Vagina (tissue), 2 donors: ENCODE results near the gene KCNT2. TPM values are rescaled to one million over a fixed set of nuclear protein-coding genes. Genes with fewer than 3 reads are reported as not detected.
"Not testable (repeated sequence)": the region's sequence is repeated elsewhere in the genome, so short reads cannot be mapped to it uniquely, and the experiment has no call there.

Experiments
- DNase-seq, 2 donors: peaks; one replicate each; pipeline ENCODE4 v3.0.0-alpha.2; 2017; ENCODE audit errors: extremely low spot score in 2 of 2
- H3K27ac ChIP-seq: fragments of 200-600 bp; sonication (generic); one replicate; pipeline ENCODE4 v1.5.1; 2019
- H3K27me3 ChIP-seq: fragments of 200-600 bp; sonication (generic); one replicate; pipeline ENCODE4 v1.5.1; 2019
- H3K36me3 ChIP-seq, 2 donors: fragments of 200-600 bp; sonication (generic); one replicate each; pipeline ENCODE4 v1.5.1; 2017 to 2019
- H3K4me1 ChIP-seq: fragments of 200-600 bp; sonication (generic); one replicate; pipeline ENCODE4 v1.5.1; 2019
- H3K4me3 ChIP-seq, 2 donors: fragments of 200-600 bp; sonication (generic); 1 replicate in 1 of 2; 2 replicates in 1 of 2; pipeline ENCODE4 v1.5.1; 2016 to 2019
- H3K9me3 ChIP-seq: fragments of 200-600 bp; sonication (generic); one replicate; pipeline ENCODE4 v1.5.1; 2019
- POLR2A ChIP-seq, 2 donors: fragments of 450-650 bp; IDR thresholded peaks; one replicate each; pipeline ENCODE4 v1.6.1; 2017; ENCODE audit warnings: antibody characterized with exemption in 2 of 2, mild to moderate bottlenecking in 2 of 2, moderate library complexity in 2 of 2
- POLR2AphosphoS5 ChIP-seq, 2 donors: sonication (generic); formaldehyde crosslinking; IDR thresholded peaks; one replicate each; pipeline ENCODE4 v1.9.0; 2017; ENCODE audit warnings: antibody characterized with exemption in 2 of 2, mild to moderate bottlenecking in 2 of 2, low read depth in 1 of 2; ENCODE audit not compliant: insufficient read depth in 1 of 2
- intact Hi-C: fragments of 100-400 bp; cut with DNase I; formaldehyde crosslinking; loops from one replicate; pipeline ENCODE4 v1.15.1; 2023
- total RNA-seq: library from RNA; depleted of rRNA; stranded (reverse); fragments of >200 nt; gene quantifications from one replicate; pipeline ENCODE4 v1.2.3, GENCODE V29; 2016
- TF ChIP-seq, protein P1 (sequence below), 3 experiments: fragments of 450-650 bp in 2 of 3; fragments of 200-600 bp in 1 of 3; sonication (generic) in 1 of 3; IDR thresholded peaks; one replicate each; pipeline ENCODE4 v1.5.1; 2017 to 2019; ENCODE audit warnings: antibody characterized with exemption in 3 of 3, mild to moderate bottlenecking in 2 of 3, moderate library complexity in 2 of 3

KCNT2 gene
- total RNA-seq, 1 donor from 2014 or later: 1.2 TPM

DNA sequence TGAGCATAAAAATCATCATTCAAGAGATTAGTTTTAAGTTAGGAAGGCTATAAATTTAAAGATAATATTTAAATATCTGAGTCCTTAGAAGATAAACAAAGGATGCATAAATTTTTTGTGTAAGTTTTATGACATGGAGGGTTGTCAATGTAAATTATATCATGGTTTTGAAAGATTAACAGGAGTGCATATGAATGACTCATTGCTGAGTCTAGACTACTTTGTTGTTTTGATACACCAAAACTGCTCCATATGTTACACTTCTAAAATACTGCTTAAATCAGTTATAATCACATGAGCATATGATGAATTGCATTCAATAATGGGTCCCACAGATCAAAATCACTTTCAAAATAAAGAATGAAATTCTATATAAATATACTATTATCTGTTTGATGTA is 312.5 kb downstream of the KCNT2 start:
- no peak overlapping the region for H3K27ac ChIP-seq
- H3K27me3 ChIP-seq: no peaks in the 10 kb centered on the region

GRCh38 chr1:196278816-196279215 is 329.4 kb downstream of the KCNT2 start:
- no peak overlapping the region for H3K4me3 ChIP-seq
- no peaks in the 10 kb centered on the region for H3K36me3 ChIP-seq
- H3K4me1 ChIP-seq: no peaks in the 10 kb centered on the region
- H3K27me3 ChIP-seq: no peaks in the 10 kb centered on the region
- no peaks in the 10 kb centered on the region for H3K9me3 ChIP-seq
- no peak for DNase-seq
- TF ChIP-seq, protein P1, sequence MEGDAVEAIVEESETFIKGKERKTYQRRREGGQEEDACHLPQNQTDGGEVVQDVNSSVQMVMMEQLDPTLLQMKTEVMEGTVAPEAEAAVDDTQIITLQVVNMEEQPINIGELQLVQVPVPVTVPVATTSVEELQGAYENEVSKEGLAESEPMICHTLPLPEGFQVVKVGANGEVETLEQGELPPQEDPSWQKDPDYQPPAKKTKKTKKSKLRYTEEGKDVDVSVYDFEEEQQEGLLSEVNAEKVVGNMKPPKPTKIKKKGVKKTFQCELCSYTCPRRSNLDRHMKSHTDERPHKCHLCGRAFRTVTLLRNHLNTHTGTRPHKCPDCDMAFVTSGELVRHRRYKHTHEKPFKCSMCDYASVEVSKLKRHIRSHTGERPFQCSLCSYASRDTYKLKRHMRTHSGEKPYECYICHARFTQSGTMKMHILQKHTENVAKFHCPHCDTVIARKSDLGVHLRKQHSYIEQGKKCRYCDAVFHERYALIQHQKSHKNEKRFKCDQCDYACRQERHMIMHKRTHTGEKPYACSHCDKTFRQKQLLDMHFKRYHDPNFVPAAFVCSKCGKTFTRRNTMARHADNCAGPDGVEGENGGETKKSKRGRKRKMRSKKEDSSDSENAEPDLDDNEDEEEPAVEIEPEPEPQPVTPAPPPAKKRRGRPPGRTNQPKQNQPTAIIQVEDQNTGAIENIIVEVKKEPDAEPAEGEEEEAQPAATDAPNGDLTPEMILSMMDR (IDR thresholded peaks at IDR 0.05): no peak
- TF ChIP-seq POLR2A (IDR thresholded peaks at IDR 0.05) (no peak), POLR2AphosphoS5 (IDR thresholded peaks at IDR 0.05; ENCODE audit: insufficient read depth in 1 of 2, low read depth in 1 of 2) (no peak)
- no peak overlapping the region for H3K27ac ChIP-seq
- intact Hi-C loops: no loop called here

More for the DNA sequence above, 312.5 kb downstream of the KCNT2 start:
- no peaks in the 10 kb centered on the region for H3K9me3 ChIP-seq
- intact Hi-C loops: no loop called here
- H3K36me3 ChIP-seq: no peaks in the 10 kb centered on the region
- TF ChIP-seq POLR2A (IDR thresholded peaks at IDR 0.05) (no peak), POLR2AphosphoS5 (IDR thresholded peaks at IDR 0.05; ENCODE audit: insufficient read depth in 1 of 2, low read depth in 1 of 2) (no peak)
- TF ChIP-seq, protein P1 (IDR thresholded peaks at IDR 0.05): no peak
- H3K4me3 ChIP-seq: no peak overlapping the region
- no peaks in the 10 kb centered on the region for H3K4me1 ChIP-seq
- DNase-seq: no peak

DNA sequence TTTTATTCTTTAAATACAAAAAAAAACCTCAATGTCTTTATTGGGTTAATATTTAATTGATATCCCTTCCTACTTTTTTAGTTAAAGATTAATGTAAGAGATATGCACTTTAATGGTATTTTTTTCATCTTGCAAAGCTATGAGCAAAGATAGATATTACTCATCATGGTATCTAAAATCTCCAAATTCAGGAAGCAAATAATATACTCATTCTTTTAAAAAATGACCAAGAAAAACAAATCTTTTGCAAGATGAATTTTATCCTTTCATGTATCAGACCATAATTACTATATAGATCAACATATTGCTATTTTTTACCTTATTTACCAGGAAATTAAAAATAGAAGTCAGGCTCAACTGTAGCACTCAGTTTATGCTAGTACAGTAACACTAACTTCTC is 330.4 kb downstream of the KCNT2 start:
- Histone ChIP-seq H3K4me1 (no peaks in the 10 kb centered on the region), H3K27me3 (no peaks in the 10 kb centered on the region), H3K4me3 (no peak overlapping the region), H3K27ac (no peak overlapping the region), H3K9me3 (no peaks in the 10 kb centered on the region), H3K36me3 (no peaks in the 10 kb centered on the region)
- intact Hi-C loops: no loop called here
- TF ChIP-seq, protein P1 (IDR thresholded peaks at IDR 0.05): no peak
- TF ChIP-seq POLR2A (IDR thresholded peaks at IDR 0.05): no peak
- TF ChIP-seq POLR2AphosphoS5 (IDR thresholded peaks at IDR 0.05; ENCODE audit: insufficient read depth in 1 of 2, low read depth in 1 of 2): no peak
- no peak for DNase-seq

- Histone ChIP-seq H3K9me3 (no peaks in the 10 kb centered on the region), H3K4me1 (no peaks in the 10 kb centered on the region), H3K27me3 (no peaks in the 10 kb centered on the region), H3K4me3 (no peak overlapping the region), H3K27ac (no peak overlapping the region), H3K36me3 (no peaks in the 10 kb centered on the region)
- TF ChIP-seq POLR2AphosphoS5 (IDR thresholded peaks at IDR 0.05; ENCODE audit: insufficient read depth in 1 of 2, low read depth in 1 of 2) (no peak), POLR2A (IDR thresholded peaks at IDR 0.05) (no peak)
- TF ChIP-seq, protein P1 (IDR thresholded peaks at IDR 0.05): no peak
- no peak for DNase-seq
- intact Hi-C loops: no loop called here
Measured at GRCh38 chr1:196271212-196271947, 336.9 kb downstream of the KCNT2 start.

DNA sequence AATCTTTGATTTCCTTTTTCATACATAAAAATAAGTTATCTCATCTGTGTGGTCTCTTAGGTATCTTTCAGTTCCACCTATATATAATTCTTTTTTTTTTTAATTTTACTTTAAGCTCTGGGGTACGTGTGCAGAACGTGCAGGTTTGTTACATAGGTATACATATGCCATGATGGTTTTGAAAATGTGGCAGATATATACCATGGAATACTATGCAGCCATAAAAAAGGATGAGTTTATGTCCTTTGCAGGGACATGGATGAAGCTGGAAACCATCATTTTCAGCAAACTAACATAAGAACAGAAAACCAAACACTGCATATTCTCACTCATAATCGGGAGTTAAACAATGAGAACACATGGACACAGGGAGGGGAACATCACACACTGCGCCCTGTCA is 345.2 kb downstream of the KCNT2 start:
- H3K4me1 ChIP-seq, DNase-seq, H3K9me3 ChIP-seq, H3K4me3 ChIP-seq, H3K36me3 ChIP-seq, H3K27ac ChIP-seq, H3K27me3 ChIP-seq, intact Hi-C loops: not testable (repeated sequence)
